BLaER1 (cell line): ENCODE measurements around the gene ANKRD11.
A peak's percentile ranks its signal among the peaks of the same experiment; 100 is the strongest.
"Not testable (repeated sequence)": the region's sequence is repeated elsewhere in the genome, so short reads cannot be mapped to it uniquely, and the experiment has no call there.

Source experiments
- H3K27ac ChIP-seq: shearing (Covaris generic); formaldehyde crosslinking; 2 replicates; pipeline ENCODE4 v1.8.1; 2022
- H3K27me3 ChIP-seq: shearing (Covaris generic); formaldehyde crosslinking; 2 replicates; pipeline ENCODE4 v1.8.1; 2022
- H3K36me3 ChIP-seq: shearing (Covaris generic); formaldehyde crosslinking; 2 replicates; pipeline ENCODE4 v1.8.1; 2022
- H3K4me1 ChIP-seq: shearing (Covaris generic); formaldehyde crosslinking; 2 replicates; pipeline ENCODE4 v1.8.1; 2022
- H3K4me2 ChIP-seq: shearing (Covaris generic); formaldehyde crosslinking; 2 replicates; pipeline ENCODE4 v1.8.1; 2022
- H3K4me3 ChIP-seq: shearing (Covaris generic); formaldehyde crosslinking; 2 replicates; pipeline ENCODE4 v1.8.1; 2022
- H3K9ac ChIP-seq: shearing (Covaris generic); formaldehyde crosslinking; 2 replicates; pipeline ENCODE4 v1.8.1; 2022
- H3K9me3 ChIP-seq: shearing (Covaris generic); formaldehyde crosslinking; 2 replicates; pipeline ENCODE4 v1.8.1; 2022
- H4K20me1 ChIP-seq: shearing (Covaris generic); formaldehyde crosslinking; 2 replicates; pipeline ENCODE4 v1.8.1; 2022
- Cebpa-rat ChIP-seq: shearing (Covaris generic); IDR thresholded peaks from 2 replicates; pipeline ENCODE4 v1.8.1; 2022

ANKRD11 gene

DNA sequence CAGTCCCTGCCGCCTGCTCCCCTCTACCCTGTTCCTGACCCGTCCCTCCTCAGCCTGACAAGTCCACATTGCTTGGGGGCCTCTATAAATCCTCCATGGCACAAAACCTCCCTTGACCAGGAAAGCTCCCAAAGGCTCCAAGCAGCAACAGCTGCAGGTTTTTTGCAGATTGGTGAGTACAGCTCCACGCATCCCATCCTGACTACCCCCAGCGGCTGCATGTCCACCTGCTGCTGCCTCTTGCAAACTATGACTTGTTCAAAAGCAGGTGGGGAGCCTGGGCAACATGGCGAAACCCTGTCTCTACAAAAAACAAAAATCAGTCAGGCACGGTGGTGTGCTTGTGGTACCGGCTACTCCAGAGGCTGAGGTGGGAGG lies 122.8 kb downstream of the ANKRD11 start:
- H3K4me2 ChIP-seq: peak overlapping the region; percentile 85
- peaks cover 97% of the 10 kb centered on the region for H3K4me1 ChIP-seq
- H3K4me3 ChIP-seq: no peak overlapping the region
- H3K9me3 ChIP-seq: no peaks in the 10 kb centered on the region
- no peak for TF ChIP-seq Cebpa-rat
- H3K36me3 ChIP-seq: peaks cover 42% of the 10 kb centered on the region
- H4K20me1 ChIP-seq: peaks cover 100% of the 10 kb centered on the region
- H3K27ac ChIP-seq: no peak overlapping the region; the same call in 1 of the 2 replicates
- no peaks in the 10 kb centered on the region for H3K27me3 ChIP-seq
- H3K9ac ChIP-seq: peak overlapping the region; percentile 25; the same call in 1 of the 2 replicates

DNA sequence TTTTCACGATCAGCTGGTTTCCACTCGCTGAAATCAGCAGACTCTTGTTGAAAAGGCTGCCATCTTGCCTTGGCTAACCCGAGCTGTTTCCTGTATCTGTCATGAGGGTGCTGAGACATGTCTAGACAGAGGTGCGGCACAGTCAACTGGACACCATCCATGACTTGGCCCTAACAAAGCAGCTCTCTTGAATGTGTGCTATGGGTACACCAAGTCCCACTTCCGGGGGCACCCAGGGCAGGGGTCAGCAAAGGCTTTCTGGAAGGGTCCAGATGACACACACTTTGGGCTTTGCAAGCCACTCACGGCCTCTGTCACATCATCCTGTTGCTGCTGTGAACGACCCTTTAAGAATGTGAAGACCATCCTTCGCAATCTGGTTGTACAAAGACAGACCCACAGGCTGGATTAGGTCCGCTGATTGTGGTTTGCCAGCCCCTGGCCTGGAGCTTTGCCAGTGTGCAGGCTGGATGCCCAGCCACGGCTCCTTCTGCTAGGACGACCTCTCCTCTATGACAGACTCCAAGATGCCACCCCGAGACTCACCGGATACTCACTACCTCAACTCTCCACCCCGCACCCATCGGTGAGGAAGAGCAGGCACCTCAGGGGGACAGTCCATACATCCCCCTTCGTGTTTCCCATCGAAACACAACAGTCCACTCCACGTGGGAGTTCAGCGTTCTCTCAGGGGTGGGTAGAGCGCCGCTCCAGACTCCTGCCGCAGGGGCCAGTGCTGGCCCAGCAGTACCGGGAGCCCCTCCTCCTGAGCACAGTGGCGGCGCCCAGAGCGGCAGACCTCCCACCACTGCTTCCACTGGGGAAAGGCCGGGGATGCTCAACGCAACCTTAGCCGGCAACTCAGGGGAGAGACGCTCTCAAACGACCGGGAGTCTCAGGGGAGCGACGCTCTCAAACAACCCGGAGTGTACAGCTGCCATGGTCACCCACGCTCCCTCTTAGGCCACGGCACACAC lies 123.5 kb downstream of the ANKRD11 start:
- H3K4me3 ChIP-seq: no peak overlapping the region
- peak overlapping the region; percentile 25; the same call in 1 of the 2 replicates for H3K9ac ChIP-seq
- peak overlapping the region; percentile 85 for H3K4me2 ChIP-seq
- H3K27ac ChIP-seq: no peak overlapping the region; the same call in 1 of the 2 replicates
- peaks cover 35% of the 10 kb centered on the region for H3K36me3 ChIP-seq
- H3K27me3 ChIP-seq: no peaks in the 10 kb centered on the region
- peaks cover 100% of the 10 kb centered on the region for H4K20me1 ChIP-seq
- no peak for TF ChIP-seq Cebpa-rat
- H3K9me3 ChIP-seq: no peaks in the 10 kb centered on the region
- peaks cover 98% of the 10 kb centered on the region for H3K4me1 ChIP-seq

DNA sequence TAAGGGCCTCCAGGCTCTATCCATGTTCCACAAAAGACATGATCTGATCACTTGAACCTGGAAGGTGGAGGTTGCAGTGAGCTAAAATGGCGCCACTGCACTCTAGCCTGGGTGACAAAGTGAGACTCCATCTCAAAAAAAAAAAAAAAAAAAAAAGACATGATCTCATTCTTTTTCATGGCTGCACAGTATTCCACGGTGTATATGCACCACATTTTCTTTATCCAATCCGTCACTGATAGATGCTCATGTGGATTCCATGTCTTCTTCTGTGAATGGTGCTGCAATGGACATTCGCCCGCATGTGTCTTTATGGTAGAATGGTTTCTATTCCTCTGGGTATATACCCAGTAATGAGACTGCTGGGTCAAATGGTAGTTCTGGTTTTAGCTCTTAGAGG lies 124.4 kb downstream of the ANKRD11 start:
- Histone ChIP-seq H3K27ac (no peak overlapping the region), H3K4me3 (no peak overlapping the region), H3K9me3 (no peaks in the 10 kb centered on the region), H3K4me1 (peaks cover 100% of the 10 kb centered on the region), H3K4me2 (peak overlapping the region; percentile 85; the same call in 1 of the 2 replicates), H3K9ac (no peak overlapping the region), H4K20me1 (peaks cover 100% of the 10 kb centered on the region), H3K36me3 (peaks cover 32% of the 10 kb centered on the region), H3K27me3 (no peaks in the 10 kb centered on the region)
- no peak for TF ChIP-seq Cebpa-rat

DNA sequence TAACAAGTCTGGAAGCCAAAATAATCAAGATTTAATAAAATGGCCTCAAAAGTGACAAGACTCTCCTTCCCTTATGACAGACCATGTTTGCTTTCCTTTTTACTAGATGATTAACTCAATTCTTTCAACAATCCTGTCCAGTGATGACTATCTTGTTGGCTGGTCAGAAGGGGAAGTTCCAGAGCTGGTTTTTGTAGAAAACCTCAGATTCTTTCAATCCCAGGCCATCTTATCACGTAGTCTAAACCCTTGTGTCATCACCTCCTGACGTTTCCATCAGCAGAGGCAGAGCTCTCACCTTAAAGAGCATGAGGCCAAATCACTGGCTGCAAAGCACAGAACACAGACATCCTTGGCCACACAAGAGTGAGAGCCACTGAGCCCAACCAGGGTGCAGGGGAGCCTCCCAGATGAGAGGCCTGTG lies 125.3 kb downstream of the ANKRD11 start:
- peaks cover 100% of the 10 kb centered on the region for H4K20me1 ChIP-seq
- H3K36me3 ChIP-seq: peaks cover 27% of the 10 kb centered on the region
- H3K9ac ChIP-seq: no peak overlapping the region
- H3K4me3 ChIP-seq: no peak overlapping the region
- peak overlapping the region; percentile 85 for H3K4me2 ChIP-seq
- no peak overlapping the region for H3K27ac ChIP-seq
- peaks cover 100% of the 10 kb centered on the region for H3K4me1 ChIP-seq
- no peaks in the 10 kb centered on the region for H3K27me3 ChIP-seq
- H3K9me3 ChIP-seq: no peaks in the 10 kb centered on the region
- no peak for TF ChIP-seq Cebpa-rat

DNA sequence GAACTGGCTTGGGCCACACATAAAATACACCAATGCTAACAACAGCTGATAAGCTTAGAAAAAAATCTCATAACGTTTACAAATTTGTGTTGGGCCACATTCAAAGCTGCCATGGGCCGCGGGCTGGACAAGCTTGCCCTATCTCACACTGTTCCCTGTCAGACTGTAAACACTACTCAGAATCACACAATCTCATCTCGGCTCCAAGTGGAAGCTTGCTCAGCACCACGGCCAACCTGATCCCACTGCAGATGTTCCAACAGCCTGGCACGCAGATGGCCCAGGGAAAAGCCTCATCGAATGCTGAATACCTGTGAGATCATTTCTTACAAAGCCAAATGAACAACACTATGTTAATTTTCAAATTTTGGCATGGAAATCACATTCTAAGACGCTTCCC lies 125.8 kb downstream of the ANKRD11 start:
- H3K9ac ChIP-seq: 0 out of 2 replicates have a peak overlapping the region, but pooled peaks have one; percentile 45
- H3K4me1 ChIP-seq: peaks cover 100% of the 10 kb centered on the region
- H3K4me3 ChIP-seq: no peak overlapping the region
- H3K27me3 ChIP-seq: no peaks in the 10 kb centered on the region
- peaks cover 100% of the 10 kb centered on the region for H4K20me1 ChIP-seq
- TF ChIP-seq Cebpa-rat: no peak
- H3K27ac ChIP-seq: no peak overlapping the region
- H3K36me3 ChIP-seq: peaks cover 23% of the 10 kb centered on the region
- H3K4me2 ChIP-seq: peak overlapping the region; percentile 85
- H3K9me3 ChIP-seq: no peaks in the 10 kb centered on the region

DNA sequence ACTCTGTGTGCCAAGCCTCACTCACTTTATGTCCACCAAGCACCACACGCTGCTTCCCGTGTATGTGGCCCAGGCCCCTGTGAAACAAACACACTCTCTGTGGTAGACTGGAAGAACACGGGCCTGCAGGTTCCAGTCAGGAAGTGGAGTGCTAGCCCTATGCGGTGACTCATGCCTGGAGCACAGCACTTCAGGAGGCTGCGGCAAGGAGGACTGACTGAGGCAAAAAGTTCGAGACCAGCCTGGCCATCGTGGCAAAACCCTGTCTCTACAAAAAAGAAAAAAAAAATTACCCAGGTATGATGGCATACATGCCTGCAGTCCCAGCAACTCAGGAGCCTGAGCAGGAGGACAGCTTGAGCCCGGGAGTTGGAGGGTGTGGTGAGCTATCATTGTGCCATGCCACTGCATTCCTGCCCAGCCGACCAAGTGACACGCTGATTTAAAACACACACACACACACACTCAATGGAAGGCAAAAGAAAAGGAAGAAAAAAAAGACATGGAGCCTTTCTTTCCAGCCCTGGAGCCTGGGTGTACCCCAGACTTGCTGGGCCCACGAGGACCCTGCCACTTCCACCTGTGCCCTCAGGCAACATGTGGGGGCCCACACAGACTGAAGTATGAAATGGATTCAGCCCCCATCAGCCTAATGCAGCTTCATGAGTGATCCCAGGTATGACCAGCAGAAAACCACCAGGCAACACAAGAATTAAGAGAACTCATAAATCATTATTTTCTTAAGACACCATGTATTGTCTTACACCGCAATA lies 126.6 kb downstream of the ANKRD11 start:
- Histone ChIP-seq H3K9me3 (no peaks in the 10 kb centered on the region), H3K4me1 (peaks cover 100% of the 10 kb centered on the region), H3K9ac (0 out of 2 replicates have a peak overlapping the region, but pooled peaks have one; percentile 45), H4K20me1 (peaks cover 100% of the 10 kb centered on the region), H3K27me3 (no peaks in the 10 kb centered on the region), H3K36me3 (peaks cover 21% of the 10 kb centered on the region), H3K4me3 (no peak overlapping the region), H3K27ac (no peak overlapping the region), H3K4me2 (peak overlapping the region; percentile 85)
- no peak for TF ChIP-seq Cebpa-rat

DNA sequence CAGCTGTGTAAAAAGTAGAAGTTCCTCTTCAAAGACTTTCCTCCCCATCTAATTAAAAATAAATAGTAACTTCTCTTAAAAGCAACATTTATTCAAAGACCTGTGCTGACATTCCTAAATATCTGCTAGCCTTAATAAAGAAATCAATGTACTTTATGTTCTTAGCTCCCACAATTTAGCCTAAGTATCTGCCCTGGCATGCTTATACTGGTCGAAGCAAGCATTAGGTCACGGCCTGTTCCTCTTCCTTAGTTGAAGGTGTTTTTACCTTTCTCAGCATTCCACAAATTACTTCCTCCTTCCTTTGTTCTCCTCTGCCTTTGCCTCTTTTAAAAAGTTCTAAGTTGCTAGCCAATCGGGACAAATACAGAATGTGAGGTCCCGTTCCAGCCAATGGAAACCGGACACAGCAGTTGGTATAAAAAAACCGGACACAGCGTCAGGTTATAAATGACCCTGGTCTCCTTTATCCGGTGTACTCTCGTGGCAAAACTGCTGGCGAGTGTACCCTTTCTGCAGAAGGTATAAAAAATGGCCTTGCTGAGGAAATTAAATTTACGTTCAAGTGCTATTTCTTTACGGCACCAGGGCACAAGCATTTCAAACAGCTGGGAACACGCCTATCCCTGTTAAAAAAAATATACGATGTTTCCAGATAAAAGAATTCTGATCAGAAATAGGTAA lies 127.7 kb downstream of the ANKRD11 start:
- peaks cover 21% of the 10 kb centered on the region for H3K36me3 ChIP-seq
- H3K27me3 ChIP-seq, H3K9me3 ChIP-seq, H3K9ac ChIP-seq, H3K4me3 ChIP-seq, H3K27ac ChIP-seq: not testable (repeated sequence)
- H4K20me1 ChIP-seq: peaks cover 100% of the 10 kb centered on the region
- peak overlapping the region; percentile 95 for H3K4me2 ChIP-seq
- H3K4me1 ChIP-seq: peaks cover 100% of the 10 kb centered on the region

DNA sequence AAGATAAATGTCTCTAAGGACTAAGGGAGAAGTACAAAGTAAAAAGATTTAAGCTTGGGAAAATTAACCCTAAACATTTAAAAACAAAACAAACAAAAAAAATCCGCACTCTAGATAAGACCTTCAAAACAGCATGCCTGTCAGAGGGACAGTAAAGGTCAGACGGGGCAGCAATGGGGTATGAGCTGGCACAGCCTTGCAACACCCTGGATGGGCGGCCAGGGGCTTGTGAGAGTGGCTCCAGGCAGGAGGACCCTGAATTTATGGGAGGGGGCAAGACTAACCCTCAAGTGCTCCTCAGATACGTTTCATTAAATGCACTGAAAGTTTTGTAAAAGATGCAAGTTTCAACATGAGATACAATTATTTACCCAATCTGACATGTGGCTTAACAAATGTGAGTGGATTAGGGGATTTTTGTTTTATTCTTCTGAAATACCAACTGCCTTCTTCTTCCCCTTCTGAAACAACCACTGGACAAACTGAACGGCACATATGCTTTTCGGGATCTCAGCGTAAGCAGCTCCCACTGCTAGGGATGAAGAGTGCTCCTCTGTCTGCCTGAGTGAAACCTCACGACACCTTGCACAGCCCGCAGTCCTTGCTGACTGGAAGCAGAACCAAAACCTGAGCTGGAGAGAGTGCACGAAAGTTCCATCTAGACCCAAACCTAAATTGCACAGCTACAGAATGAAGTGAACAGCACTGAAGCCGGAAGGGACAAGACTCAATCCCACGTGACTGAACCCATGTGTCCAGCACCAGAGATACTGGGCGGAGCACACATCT lies 128.4 kb downstream of the ANKRD11 start:
- Histone ChIP-seq H3K9ac (peak overlapping the region; percentile 63), H3K36me3 (peaks cover 23% of the 10 kb centered on the region), H4K20me1 (peaks cover 100% of the 10 kb centered on the region), H3K27me3 (no peaks in the 10 kb centered on the region), H3K27ac (peak overlapping the region; percentile 63), H3K4me3 (peak overlapping the region; percentile 40; the same call in 1 of the 2 replicates), H3K4me2 (peak overlapping the region; percentile 95), H3K9me3 (no peaks in the 10 kb centered on the region), H3K4me1 (peaks cover 100% of the 10 kb centered on the region)
- TF ChIP-seq Cebpa-rat: no peak
